GM23248 (cell line): ENCODE measurements around the gene ZNF346. TPM values are rescaled to one million over a fixed set of nuclear protein-coding genes. Genes with fewer than 3 reads are reported as not detected.
"Not testable (repeated sequence)": the region's sequence is repeated elsewhere in the genome, so short reads cannot be mapped to it uniquely, and the experiment has no call there.

ENCODE experiments used
- DNase-seq: peaks from one replicate; pipeline ENCODE4 v3.0.0-alpha.2; 2015
- H2AFZ ChIP-seq: fragments of 200-600 bp; sonication (generic); 2 replicates; pipeline ENCODE4 v1.6.1; 2016; ENCODE audit warnings: antibody characterized with exemption
- H3F3A ChIP-seq: fragments of 200-600 bp; sonication (generic); 2 replicates; pipeline ENCODE4 v1.6.1; 2016; ENCODE audit warnings: mild to moderate bottlenecking, antibody characterized with exemption, mixed run types; ENCODE audit not compliant: insufficient read depth
- H3K27ac ChIP-seq: fragments of 200-600 bp; sonication (generic); 2 replicates; pipeline ENCODE4 v1.5.1; 2016; ENCODE audit warnings: mild to moderate bottlenecking
- H3K27me3 ChIP-seq: fragments of 200-600 bp; sonication (generic); replicated peaks from 2 replicates; pipeline ENCODE4 v1.6.1; 2016; ENCODE audit warnings: mild to moderate bottlenecking; ENCODE audit not compliant: insufficient read depth
- H3K36me3 ChIP-seq: fragments of 200-600 bp; sonication (generic); 2 replicates; pipeline ENCODE4 v1.6.1; 2016; ENCODE audit warnings: low read depth, mild to moderate bottlenecking
- H3K4me1 ChIP-seq: fragments of 200-600 bp; sonication (generic); 2 replicates; pipeline ENCODE4 v1.6.1; 2016; ENCODE audit warnings: mild to moderate bottlenecking; ENCODE audit not compliant: insufficient read depth
- H3K4me2 ChIP-seq: fragments of 200-600 bp; sonication (generic); one replicate; pipeline ENCODE4 v1.6.1; 2016; ENCODE audit warnings: mild to moderate bottlenecking; ENCODE audit not compliant: unreplicated experiment
- H3K4me3 ChIP-seq: fragments of 200-600 bp; sonication (generic); 2 replicates; pipeline ENCODE4 v1.5.1; 2016; ENCODE audit warnings: mild to moderate bottlenecking
- H3K79me2 ChIP-seq: fragments of 200-600 bp; sonication (generic); 2 replicates; pipeline ENCODE4 v1.6.1; 2016; ENCODE audit warnings: mild to moderate bottlenecking; ENCODE audit not compliant: insufficient read depth
- H3K9ac ChIP-seq: fragments of 200-600 bp; sonication (generic); 2 replicates; pipeline ENCODE4 v1.6.1; 2016; ENCODE audit warnings: mild to moderate bottlenecking
- H3K9me2 ChIP-seq: fragments of 200-600 bp; sonication (generic); 2 replicates; pipeline ENCODE4 v1.6.1; 2016; ENCODE audit warnings: mixed run types, mild to moderate bottlenecking, moderate library complexity; ENCODE audit not compliant: insufficient read depth
- H3K9me3 ChIP-seq: fragments of 200-600 bp; sonication (generic); one replicate; pipeline ENCODE4 v1.6.1; 2017; ENCODE audit warnings: low read depth
- H4K20me1 ChIP-seq: fragments of 200-600 bp; sonication (generic); 2 replicates; pipeline ENCODE4 v1.6.0; 2016; ENCODE audit not compliant: insufficient read depth
- EZH2 ChIP-seq: fragments of 200-600 bp; sonication (generic); IDR thresholded peaks from 2 replicates; pipeline ENCODE4 v1.6.1; 2018; ENCODE audit warnings: antibody characterized with exemption, mild to moderate bottlenecking; ENCODE audit not compliant: insufficient read depth, poor library complexity, severe bottlenecking
- EZH2phosphoT487 ChIP-seq: fragments of 200-600 bp; sonication (generic); IDR thresholded peaks from 2 replicates; pipeline ENCODE4 v1.6.1; 2018; ENCODE audit warnings: antibody characterized with exemption, moderate library complexity, mild to moderate bottlenecking, low read depth; ENCODE audit not compliant: insufficient read depth
- WGBS, 2 experiments: methylation state at CpG; one replicate each; pipeline ENCODE4 v1.1.6; 2015 to 2017; ENCODE audit warnings: low lambda C conversion rate in 2 of 2, low coverage in 1 of 2; ENCODE audit errors: missing lambda C conversion rate in 2 of 2; 5-methylcytosine and 5-hydroxymethylcytosine counted together
- in situ Hi-C: fragments of 300-500 bp; cut with MboI; formaldehyde crosslinking; loops from 2 replicates; pipeline ENCODE4 v1.15.0; 2020
- polyA plus RNA-seq: library from polyadenylated mRNA; unstranded; fragments of >200 nt; fragmentation: Nextera tagmentation; extraction: Ambion mirVana; gene quantifications from 2 replicates; pipeline ENCODE4 v1.2.1, GENCODE V29; 2016
- total RNA-seq: library from RNA; depleted of rRNA; stranded (reverse); fragments of >200 nt; shearing (Covaris generic); gene quantifications from 2 replicates; pipeline ENCODE4 v1.2.3, GENCODE V29; 2014

Gene ZNF346
- total and polyA plus RNA-seq, 2 experiments from 2014 or later = 13.5 to 14.8 TPM

- Histone ChIP-seq H4K20me1 (peaks cover 43% of the 10 kb centered on the region), H3K9me3 (no peaks in the 10 kb centered on the region), H3K4me2 (no peak overlapping the region), H3K27me3 (no peaks in the 10 kb centered on the region), H3K27ac (no peak overlapping the region), H3F3A (peaks cover 39% of the 10 kb centered on the region), H3K9me2 (no peaks in the 10 kb centered on the region), H3K36me3 (0 out of 2 replicates have a peak, but pooled peaks cover 4% of the 10 kb centered on the region), H3K4me1 (peaks cover 27% of the 10 kb centered on the region), H3K4me3 (no peak overlapping the region), H3K9ac (no peak overlapping the region), H3K79me2 (peaks cover 98% of the 10 kb centered on the region), H2AFZ (no peak overlapping the region)
- 98 to 99% methylated on average over 5 of the region's 5 CpGs for WGBS, 2 experiments
- TF ChIP-seq EZH2phosphoT487 (no peak), EZH2 (no peak)
- no peak for DNase-seq
- in situ Hi-C loops = no loop called here
These were observed 23.7 kb upstream of the ZNF346 start for GRCh38 chr5:176998828-176999227.

DNA sequence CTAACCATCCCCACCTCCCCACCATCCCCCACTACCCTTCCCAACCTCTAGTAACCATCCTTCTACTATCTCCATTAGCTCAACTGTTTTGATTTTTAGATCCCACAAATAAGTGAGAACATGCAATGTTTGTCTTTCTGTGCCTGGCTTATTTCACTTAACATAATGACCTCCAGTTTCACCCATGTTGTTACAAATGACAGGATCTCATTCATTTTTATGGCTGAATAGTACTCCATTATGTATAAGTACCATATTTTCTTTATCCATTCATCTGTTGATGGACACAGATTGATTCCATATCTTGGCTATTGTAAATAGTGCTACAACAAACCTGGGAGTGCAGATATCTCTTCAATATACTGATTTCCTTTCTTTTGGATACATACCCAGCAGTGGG is 23.0 kb upstream of the ZNF346 start:
- H3K9me3 ChIP-seq, H3K4me2 ChIP-seq, H3K9me2 ChIP-seq, H3K27ac ChIP-seq, H3K36me3 ChIP-seq, H3K4me3 ChIP-seq, H3K27me3 ChIP-seq, DNase-seq, H3K9ac ChIP-seq, H2AFZ ChIP-seq, in situ Hi-C loops: not testable (repeated sequence)
- Histone ChIP-seq H3K79me2 (peaks cover 98% of the 10 kb centered on the region), H3K4me1 (peaks cover 29% of the 10 kb centered on the region), H4K20me1 (peaks cover 41% of the 10 kb centered on the region), H3F3A (peaks cover 32% of the 10 kb centered on the region)

DNA sequence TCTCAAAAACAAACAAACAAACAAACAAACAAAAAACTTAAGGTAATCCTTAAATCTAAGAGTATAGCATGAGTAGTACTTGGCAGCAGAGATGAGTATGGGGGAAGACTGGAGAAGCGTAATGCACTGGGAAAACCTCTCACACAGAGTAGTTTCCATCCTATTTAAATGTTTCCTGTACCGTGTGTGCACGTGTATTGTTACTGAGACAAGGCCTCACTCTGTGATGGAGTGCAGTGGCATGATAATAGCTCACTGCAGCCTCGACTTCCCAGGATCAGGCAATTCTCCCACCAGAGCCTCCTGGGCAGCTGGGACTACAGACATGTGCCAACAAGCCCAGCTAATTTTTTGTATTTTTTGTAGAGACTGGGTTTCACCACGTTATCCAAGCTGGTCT is 18.8 kb upstream of the ZNF346 start:
- TF ChIP-seq EZH2phosphoT487 (no peak), EZH2 (no peak)

DNA sequence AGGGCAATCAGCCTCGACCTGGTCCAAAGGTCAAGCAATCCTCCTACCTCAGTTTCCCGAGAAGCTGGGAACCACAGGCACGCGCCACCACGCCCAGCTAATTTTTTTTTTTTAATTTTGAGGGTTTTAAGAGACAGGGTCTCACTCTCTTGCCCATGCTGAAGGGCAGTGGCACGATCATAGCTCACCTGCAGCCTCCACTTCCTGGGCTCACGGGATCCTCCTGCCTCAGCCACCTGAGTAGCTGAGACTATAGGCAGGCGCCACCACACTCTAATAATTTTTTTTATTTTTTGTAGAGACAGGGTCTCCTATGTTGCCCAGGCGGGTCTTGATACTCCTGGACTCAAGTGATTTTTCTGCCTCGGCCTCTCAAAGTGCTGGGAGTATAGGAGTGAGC is 17.5 kb upstream of the ZNF346 start:
- Histone ChIP-seq H3K27me3 (no peaks in the 10 kb centered on the region), H3K36me3 (0 out of 2 replicates have a peak, but pooled peaks cover 4% of the 10 kb centered on the region), H2AFZ (no peak overlapping the region), H3K79me2 (peaks cover 58% of the 10 kb centered on the region), H3K4me1 (peaks cover 14% of the 10 kb centered on the region), H4K20me1 (peaks cover 14% of the 10 kb centered on the region; the same call in 1 of the 2 replicates), H3F3A (peaks cover 5% of the 10 kb centered on the region; the same call in 1 of the 2 replicates), H3K27ac (no peak overlapping the region), H3K9me3 (no peaks in the 10 kb centered on the region), H3K4me2 (peak overlapping the region; percentile 85), H3K9me2 (no peaks in the 10 kb centered on the region), H3K4me3 (peak overlapping the region; percentile 83), H3K9ac (peak overlapping the region; percentile 91)
- WGBS, 2 experiments = 97% methylated on average over 10 of the region's 10 CpGs
- TF ChIP-seq EZH2 = no peak
- no peak for TF ChIP-seq EZH2phosphoT487
- in situ Hi-C loops = no loop called here
- no peak for DNase-seq

More for the DNA sequence above, 18.8 kb upstream of the ZNF346 start:
- Histone ChIP-seq H3K9me2 (no peaks in the 10 kb centered on the region), H3K9ac (no peak overlapping the region), H4K20me1 (peaks cover 24% of the 10 kb centered on the region; the same call in 1 of the 2 replicates), H3K4me2 (no peak overlapping the region), H3K4me3 (no peak overlapping the region), H2AFZ (no peak overlapping the region), H3K36me3 (0 out of 2 replicates have a peak, but pooled peaks cover 4% of the 10 kb centered on the region), H3K9me3 (no peaks in the 10 kb centered on the region), H3K4me1 (peaks cover 14% of the 10 kb centered on the region), H3F3A (peaks cover 5% of the 10 kb centered on the region; the same call in 1 of the 2 replicates), H3K27me3 (no peaks in the 10 kb centered on the region), H3K79me2 (peaks cover 71% of the 10 kb centered on the region), H3K27ac (no peak overlapping the region)
- in situ Hi-C loops = no loop called here
- DNase-seq = no peak
- 51 to 68% methylated on average over 5 of the region's 5 CpGs for WGBS, 2 experiments

DNA sequence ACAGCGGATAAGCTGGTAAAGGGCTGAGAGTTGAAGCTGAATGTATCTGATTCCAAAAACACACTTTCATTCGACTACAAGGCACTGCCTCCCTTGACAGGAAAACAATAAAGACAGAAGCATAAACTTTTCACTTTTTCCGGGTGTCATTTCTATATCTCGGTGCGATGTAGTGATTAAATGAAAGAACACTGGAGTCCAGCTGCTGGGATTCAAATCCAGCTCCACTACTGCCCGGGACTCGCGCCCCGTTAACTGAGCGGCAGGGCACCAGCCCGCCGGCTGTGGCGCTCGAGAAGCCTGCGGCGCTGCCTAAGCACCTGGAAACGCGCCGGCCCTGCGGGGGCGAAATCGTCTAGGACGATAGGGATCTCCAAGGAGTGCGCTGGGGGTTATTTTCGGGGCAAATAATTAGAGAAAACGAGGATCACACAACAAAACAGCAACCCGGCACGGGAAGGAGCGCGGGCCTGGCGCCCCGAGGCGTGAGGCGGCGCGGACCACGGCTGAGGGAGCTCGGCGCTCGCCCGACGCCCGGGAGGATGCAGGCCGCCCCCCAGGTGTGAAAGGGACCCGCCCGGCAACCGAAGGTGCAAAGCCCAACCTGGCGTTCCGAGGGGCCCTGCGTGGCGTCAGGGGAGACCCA is 16.8 kb upstream of the ZNF346 start:
- peaks cover 5% of the 10 kb centered on the region; the same call in 1 of the 2 replicates for H3F3A ChIP-seq
- 1% methylated on average over 45 to 51 of the region's 51 CpGs for WGBS, 2 experiments
- H3K4me1 ChIP-seq = peaks cover 14% of the 10 kb centered on the region
- no peaks in the 10 kb centered on the region for H3K9me2 ChIP-seq
- H4K20me1 ChIP-seq = peaks cover 10% of the 10 kb centered on the region; the same call in 1 of the 2 replicates
- H3K9me3 ChIP-seq = no peaks in the 10 kb centered on the region
- H3K4me3 ChIP-seq = peak overlapping the region; percentile 83
- H3K27me3 ChIP-seq = no peaks in the 10 kb centered on the region
- 0 out of 2 replicates have a peak, but pooled peaks cover 4% of the 10 kb centered on the region for H3K36me3 ChIP-seq
- peak overlapping the region; percentile 90 for H2AFZ ChIP-seq
- H3K27ac ChIP-seq = peak overlapping the region; percentile 83
- TF ChIP-seq EZH2 (no peak), EZH2phosphoT487 (no peak)
- DNase-seq = peak; percentile 94
- peak overlapping the region; percentile 91 for H3K9ac ChIP-seq
- in situ Hi-C loops = no loop called here
- peaks cover 50% of the 10 kb centered on the region for H3K79me2 ChIP-seq
- peak overlapping the region; percentile 85 for H3K4me2 ChIP-seq
